GM18909 (cell line): ENCODE results near the gene ZFYVE27.
"Not testable (repeated sequence)": the region's sequence is repeated elsewhere in the genome, so short reads cannot be mapped to it uniquely, and the experiment has no call there.

Experiments
- ATAC-seq: cut with Tn5 transposase; IDR thresholded peaks from one replicate; pipeline ENCODE4 v1.9.1; 2021; ENCODE audit warnings: mild to moderate bottlenecking; ENCODE audit not compliant: unreplicated experiment, poor library complexity

Gene ZFYVE27, protein sequence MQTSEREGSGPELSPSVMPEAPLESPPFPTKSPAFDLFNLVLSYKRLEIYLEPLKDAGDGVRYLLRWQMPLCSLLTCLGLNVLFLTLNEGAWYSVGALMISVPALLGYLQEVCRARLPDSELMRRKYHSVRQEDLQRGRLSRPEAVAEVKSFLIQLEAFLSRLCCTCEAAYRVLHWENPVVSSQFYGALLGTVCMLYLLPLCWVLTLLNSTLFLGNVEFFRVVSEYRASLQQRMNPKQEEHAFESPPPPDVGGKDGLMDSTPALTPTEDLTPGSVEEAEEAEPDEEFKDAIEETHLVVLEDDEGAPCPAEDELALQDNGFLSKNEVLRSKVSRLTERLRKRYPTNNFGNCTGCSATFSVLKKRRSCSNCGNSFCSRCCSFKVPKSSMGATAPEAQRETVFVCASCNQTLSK

DNA sequence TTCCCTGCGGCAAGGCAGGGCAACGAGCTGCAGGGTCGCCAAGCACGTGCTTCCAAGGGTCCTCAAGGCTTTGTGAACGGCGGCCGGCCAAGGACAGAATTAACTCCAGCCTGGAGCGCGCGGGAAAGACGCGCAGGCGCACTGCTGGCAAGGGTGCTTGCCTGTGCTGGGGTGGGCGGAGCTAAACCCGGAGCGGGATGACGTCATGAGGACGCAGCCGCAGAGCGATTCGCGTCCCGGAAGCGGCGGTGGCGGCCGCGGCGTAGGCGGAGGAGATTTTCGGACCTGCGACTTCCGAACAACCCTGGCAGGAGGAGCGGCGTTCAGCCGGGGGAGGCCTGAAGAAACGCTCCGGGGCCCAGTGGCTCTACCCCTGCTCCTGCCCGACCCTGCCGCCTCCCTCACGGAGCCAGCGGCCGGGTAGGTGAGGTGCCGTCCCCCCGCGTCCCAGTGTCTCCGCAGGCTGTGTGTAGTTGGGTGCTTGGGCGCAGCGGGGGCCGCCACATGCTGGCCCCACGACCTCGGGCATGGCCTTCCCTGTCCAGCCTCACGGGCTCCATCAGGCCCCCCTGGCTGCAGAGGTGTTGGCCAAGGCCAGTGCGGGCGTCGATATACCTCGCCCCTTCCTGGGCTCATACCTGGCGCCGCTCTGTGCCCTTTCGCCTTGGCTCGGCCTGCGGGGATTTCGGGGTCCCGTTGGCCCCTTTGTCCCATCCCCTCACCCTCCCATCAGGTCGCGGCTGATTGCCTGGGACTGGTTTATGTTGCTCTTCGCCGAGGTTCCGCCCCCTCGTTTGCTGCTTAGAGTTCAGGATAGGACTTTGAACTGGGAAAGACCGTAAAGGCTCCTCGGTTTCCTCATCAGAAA lies at the start of gene ZFYVE27:
Gene ZFYVE27, plus strand, starts transcription at position 227 of the 868 bp plus-strand sequence. CDS start 1,350 bp downstream, outside the sequence.
- peak; percentile 85 for ATAC-seq

DNA sequence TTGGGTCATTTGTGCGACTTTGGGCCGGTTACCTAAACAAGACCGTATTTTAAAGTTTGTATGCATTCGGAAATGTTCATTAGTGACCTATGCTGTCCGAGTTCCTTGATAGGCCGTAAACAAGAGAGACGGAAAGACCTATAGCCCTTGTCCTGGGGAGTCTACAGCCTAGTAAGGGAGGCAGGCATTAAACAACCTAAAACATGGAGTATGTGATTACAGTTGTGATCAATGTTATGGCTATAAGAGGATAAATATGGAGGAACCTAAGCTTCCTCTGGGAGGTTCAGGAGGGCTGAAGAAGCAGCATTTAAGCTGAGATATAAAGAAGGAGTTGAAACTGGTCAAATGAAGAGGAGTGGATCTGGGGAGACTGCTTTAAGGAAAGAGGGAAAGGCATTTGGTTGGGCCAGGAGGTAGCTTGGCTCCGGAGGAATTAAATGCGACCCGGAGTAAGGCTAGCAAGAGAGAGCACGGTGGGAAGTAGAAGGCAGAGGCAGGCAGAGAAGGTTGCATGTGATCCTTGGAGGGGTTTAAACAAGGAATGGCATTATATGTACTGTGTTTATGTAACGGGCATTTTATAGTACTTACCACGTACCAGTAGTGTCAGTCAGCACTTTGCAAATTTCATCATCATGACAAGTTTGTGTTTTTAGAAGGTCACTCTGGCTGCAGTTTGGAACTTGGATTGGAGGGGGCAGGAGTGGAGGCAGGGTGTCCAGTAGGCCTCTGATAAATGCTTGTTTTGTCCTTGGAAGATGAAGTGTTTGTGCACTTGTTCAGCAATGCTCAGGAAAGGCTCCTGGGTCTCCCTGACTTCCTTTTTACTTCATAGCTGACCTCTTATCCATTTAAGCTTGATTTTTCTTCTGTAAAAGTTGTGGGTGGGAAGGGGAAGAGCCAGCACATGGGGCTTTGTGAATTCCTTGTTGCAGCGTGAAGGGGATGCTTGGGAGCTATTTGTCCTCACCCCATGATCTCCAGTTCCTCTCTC lies 48.8 kb upstream of the ZFYVE27 start:
- ATAC-seq = no peak

DNA sequence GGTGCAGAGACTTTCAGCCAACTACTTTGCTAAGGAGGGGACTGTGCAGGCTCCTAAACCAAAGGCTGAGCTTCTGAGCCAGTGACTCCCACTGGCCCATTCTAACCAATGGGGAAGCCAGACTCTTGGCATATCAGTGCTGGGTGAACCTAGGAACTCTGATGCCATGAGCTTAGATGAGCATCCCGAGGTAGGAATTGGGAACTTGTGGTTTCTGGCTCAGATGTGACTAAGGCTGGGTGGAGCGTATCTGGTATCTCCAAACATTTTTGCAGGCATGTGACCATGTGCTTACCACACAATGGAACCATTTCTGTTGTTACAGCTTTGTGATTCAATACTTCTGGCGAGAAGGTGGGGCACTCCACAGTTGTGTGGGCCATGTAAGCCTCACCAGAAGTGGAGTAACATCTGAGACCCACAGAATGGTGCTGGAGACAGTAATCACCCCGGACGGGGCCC lies 47.3 kb upstream of the ZFYVE27 start:
- ATAC-seq = no peak

DNA sequence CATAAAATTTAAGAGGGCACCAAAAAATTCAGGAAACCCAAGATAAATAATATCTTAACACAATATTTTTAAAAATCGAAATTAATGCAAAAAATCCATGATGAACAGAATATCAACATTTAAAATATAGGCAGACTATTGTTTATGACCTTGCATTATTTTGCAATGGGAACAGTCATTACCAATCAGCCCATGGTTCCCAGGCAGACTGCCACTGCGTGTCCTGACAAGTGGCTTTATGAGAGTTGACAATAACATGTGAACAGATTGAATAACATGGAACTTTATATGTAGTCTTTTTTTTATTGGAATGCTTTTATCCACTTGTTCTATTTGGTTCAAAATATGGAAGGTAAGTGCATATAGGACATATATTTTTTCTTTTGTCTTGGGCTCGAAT lies 46.8 kb upstream of the ZFYVE27 start:
- no peak for ATAC-seq

DNA sequence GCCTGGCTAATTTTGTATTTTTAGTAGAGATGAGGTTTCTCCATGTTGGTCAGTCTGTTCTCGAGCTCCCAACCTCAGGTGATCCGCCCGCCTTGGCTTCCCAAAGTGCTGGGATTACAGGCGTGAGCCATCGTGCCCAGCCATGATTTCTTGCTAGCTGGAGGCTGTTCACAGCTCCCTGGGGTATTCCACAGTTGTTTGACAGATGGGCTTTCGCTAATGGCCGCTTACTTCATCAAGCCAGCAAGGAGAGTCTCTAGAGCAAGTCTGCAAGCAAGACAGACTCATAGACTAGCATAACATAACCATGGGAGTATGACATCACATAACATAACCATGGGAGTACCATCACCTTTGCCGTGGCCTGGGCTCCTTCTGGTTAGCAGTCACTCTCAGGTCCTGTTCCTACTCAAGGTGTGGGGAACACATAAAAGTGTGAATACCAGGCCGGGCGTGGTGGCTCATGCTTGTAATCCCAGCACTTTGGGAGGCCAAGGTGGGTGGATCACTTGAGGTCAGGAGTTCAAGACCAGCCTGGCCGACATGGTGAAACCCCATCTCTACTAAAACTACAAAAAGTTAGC lies 38.8 kb upstream of the ZFYVE27 start:
- not testable (repeated sequence) for ATAC-seq

DNA sequence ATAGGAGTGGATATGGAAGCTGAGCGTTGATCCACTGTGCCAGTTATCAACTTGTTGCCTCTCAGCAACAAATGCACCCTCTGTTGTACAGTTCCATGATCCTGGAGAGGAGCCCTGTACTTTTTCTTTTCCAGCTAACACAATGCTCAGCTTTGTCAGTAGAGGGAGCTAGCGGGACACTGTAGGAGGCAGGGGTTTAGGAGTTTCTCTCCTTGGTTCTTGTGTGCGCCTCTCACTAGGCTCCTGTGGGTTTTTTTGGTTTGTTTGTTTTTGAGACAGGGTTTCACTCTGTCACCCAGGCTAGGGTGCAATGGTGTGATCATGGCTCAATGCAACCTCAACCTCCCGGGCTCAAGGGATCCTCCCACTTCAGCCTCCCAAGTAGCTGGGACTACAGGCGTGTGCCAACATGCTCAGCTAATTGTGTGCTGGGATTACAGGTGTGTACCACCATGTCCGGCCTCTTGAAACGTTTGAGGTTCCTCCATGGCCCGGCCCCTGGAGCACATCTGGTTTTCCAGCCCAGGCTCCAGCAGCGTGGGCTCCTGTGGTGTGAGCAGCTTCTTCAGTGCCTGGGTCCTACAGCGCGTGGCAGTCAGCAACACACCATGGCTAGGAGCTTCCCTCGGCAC lies 35.4 kb upstream of the ZFYVE27 start:
- ATAC-seq = peak; percentile 80

DNA sequence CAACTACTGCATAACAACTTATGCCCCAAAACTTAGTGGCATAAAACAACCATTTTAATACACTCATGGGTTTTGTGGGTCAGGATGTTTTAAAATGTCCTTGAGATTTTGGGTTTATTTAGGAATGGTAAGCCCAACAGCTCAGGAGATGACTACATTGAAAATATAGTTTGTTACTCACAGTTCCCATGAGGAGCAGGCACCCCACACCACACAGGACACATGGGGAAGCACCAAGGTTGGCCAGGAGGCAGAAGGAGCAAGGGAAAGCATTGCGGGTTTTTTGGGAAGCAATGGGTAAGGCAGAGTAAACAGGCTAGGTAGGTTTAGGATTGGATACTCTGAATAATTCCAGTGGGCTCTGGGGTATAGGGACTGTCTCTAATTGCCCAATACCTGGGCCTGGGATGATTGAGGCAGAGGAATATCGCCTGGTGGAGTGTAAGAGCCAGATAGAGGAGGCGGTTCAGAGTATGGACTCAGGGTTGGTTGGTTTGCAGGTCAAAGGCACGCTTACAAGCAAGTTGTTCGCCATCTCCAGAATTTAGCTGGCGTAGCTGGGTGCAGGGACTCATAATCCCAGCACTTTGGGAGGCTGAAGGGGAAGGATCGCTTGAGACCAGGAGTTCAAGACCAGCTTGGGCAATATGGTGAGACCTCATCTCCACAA lies 33.4 kb upstream of the ZFYVE27 start:
- ATAC-seq = no peak

DNA sequence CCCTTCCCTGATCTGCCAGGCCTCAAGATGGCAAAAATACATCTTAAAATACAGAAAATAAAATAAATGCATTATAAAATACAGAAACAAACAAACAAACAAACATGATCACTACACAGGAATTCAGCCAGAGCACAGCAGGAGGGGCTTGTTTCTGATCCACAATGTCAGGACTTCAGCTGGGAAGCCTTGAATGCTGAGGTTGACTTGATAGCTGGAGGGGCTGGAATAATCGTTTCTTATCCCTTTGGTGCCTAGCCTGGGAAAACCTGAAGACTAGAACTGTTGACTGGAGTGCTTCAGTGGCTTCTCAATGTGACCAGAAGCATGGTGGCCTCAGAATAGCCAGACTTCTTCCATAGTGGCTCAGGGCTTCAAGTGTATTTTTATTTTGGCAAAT lies 32.6 kb upstream of the ZFYVE27 start:
- no peak for ATAC-seq

DNA sequence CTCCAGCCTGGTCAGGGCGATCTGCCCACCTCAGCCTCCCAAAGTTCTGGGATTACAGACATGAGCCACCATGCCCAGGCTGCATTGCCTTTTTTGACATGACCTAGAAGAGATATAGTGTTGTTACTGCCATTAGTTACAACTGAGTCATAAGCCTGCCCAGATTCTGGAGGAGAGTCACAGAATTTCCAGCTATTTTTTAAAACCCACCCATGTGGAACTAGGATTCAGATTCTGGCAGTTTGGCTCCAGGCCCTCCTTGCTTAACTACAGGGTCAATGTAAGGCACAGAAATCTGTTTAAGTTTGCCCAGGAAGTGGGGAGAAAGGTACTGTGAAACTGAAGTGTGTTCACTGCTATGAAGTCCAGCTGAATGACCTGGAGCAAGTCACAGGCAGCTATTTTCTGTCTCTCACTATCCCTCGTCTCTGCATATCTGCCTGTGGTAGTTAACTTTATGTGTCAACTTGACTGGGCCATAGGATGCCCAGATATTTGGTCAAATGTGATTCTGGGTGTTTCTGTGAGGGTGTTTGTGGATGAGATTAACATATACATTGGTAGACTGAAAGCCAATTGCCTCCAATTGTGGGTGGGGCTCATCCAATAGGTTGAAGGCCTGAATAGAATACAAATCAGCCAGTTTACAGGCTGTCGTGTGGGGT lies 31.8 kb upstream of the ZFYVE27 start:
- no peak for ATAC-seq

DNA sequence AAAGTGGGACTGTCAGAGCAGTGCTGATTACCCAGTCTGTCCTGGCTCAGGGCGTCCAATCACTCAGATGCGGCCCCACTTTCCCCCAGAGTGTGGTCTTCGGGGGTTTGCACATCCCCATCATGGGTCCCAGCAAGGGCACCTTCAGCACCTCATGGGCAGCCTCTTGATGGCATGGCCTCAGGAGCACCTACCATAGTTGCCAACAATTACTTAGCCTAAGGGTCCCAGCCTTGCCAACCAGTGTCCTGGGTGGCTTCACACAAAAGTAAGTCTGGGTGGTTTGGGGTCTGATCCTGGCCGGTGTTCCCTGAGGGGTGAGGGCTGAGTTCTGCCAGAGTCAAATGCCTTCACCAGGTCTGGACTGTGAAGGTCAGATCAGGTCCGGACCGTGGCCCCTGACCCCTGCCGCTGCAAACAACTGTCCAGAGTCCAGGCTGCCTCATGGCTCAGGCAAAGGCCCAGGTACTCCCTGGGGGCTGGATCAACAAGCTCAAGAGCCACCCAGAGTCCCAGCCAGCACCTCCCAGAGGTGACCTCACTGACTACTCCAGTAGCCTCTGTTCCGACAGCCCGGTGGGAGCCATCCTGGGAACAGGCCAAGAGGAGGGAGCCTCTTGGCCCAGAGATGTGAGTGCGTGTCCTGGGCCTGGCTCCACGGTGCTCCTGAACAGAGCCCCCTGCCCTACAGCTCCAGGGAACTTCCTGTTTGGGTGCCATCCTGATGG lies 29.6 kb upstream of the ZFYVE27 start:
- no peak for ATAC-seq

DNA sequence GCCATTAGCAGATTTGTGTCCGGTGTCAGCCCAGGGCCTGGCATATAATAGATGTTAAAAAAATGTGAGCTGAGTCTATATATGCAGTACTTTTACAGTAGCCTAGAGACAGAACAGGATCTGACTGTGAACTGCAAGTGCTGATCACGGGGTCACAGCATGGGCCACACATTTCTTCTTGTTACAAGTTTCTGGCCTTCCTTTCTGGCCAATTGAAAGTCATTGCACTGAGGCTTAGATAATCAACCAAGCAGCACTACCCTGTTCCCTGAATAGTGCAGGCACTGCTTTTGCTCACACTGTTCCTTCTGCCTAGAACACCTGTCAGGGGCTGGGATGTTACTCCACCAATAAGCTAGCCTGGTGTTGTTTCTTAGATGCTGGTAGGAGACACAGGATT lies 28.8 kb upstream of the ZFYVE27 start:
- ATAC-seq = no peak

DNA sequence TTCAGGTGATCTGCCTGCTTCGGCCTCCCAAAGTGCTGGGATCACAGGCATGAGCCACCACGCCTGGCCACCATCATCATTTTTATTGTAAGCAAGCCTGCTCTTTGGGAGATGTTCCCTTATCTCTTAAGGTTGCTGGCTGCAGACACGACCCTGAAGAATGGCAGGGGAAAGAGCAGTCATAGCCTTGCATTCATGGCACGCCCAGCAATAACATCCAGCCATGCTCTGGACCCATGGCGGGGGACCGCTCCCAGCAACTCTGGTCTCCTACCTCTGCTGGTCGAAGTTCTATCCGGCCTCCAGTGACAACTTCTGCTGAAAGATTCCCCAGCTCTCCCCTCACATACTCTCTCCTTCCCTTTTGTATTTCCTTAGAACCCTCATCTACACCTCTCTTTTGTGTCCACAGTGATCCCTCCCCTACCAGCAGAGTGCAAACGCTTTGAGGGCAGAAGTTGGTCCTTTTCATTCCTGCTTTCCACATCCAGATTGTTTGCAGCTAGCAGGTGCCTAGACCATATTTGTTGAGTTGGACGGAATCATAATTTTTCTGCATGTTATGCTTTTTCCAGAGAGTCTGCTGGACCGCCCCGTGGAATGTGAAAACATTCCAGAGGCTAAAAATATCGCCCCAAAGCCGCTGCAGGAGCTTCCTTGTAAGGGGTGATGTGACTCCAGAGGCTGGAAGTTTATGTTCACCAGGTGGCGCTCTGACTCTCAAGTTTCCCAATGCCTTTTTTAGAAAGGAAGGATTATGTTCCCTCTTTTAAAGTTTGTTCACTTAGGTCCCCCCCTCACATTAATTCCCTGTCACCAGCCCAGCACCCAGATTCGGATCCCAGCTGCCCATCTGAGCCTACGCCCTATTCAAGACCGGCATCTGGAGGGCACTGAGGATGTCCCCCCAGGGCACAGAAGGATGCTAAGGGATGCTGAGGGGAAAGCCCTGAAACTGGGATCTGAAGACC lies 27.7 kb upstream of the ZFYVE27 start:
- no peak for ATAC-seq

DNA sequence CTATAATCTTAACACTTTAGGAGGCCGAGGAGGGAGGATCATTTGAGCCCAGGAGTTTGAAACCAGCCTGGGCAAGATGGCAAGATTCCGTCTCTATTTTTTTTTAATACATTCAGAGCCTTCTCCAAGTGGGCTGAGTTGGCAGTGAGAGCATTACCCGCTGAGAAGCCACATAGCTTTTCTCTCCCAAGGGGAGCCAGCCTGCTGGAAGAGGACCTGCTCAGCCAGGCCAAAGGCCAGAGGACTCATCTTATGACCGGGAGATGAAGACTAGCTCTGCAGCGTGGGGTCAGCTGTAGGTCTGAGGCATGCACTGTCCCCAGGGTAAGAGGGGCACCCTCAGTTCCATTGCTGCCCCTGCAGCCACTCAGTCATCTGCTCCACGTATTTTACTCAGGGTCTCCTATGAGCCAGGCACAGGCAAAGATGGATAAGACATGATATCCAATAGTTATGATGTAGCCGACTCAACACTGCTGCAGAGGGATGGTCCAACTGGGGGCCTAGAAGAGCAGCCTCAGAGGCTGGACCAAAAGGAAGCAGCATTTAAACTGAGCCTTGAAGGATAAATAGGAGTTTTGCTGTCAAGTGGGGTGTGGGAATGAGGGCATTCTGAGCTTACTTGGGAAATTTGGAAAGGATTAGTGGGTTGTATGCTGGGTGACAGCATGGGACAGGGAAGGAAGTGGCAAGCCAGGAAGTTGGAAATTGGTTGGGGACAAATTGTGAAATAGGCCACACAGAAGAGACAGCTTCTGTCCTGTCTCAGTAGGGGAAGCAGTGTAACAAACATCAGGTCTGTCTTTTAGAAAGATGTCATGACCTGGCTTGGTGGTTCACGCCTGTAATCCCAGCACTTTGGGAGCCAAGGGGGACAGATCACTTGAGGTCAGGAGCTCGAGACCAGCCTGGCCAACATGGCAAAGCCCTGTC lies 25.0 kb upstream of the ZFYVE27 start:
- no peak for ATAC-seq

DNA sequence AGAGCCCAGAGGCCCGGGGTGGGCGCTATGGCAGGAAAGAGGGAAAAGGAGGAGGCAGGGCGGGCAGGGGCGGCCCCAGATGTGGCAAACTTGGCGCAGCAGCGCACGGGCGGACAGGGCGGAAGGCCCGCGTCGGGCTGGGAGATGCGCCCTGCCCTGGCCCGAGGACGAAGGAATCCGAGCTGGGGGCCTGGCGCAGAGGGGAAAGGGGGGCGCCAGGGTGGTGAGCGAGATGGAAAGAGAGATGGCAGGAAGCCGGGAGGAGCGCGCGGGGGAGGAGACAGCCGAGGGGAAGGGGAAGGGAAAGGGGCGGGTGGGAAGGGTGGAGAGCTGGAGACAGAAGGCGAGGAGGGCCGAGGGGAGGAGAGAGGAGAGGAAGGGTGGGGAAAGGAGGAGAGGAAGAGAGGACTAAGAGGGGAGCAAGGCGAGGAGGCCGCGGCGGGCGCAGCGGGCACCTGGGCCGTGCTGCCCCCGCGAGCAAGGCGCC lies 23.5 kb upstream of the ZFYVE27 start, which contains the start of gene MARVELD1:
Gene MARVELD1, plus strand, starts transcription at position 392 of the 487 bp plus-strand sequence. CDS start 147 bp downstream, outside the sequence.
- ATAC-seq = no peak

DNA sequence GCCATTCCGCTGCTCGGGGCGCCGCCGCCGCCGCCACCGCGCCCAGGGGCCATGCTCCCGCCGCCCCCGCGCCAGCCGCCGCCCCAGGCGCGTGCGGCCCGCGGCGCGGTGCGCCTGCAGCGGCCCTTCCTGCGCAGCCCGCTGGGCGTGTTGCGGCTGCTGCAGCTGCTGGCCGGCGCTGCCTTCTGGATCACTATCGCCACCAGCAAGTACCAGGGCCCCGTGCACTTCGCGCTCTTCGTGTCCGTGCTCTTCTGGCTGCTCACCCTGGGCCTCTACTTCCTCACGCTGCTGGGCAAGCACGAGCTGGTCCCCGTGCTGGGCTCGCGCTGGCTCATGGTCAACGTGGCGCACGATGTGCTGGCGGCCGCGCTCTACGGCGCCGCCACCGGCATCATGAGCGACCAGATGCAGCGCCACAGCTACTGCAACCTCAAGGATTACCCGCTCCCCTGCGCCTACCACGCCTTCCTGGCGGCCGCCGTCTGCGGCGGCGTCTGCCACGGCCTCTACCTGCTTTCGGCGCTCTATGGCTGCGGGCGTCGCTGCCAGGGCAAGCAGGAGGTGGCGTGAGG lies 23.0 kb upstream of the ZFYVE27 start:
- ATAC-seq = peak; percentile 83
